Activated naive CD8-positive, alpha-beta T cell treated with anti-CD3 and anti-CD28 coated beads for 36 hours (primary cell): ENCODE results near the gene MICAL1. TPM values are rescaled to one million over a fixed set of nuclear protein-coding genes. Genes with fewer than 3 reads are reported as not detected.
"Not testable (repeated sequence)": the region's sequence is repeated elsewhere in the genome, so short reads cannot be mapped to it uniquely, and the experiment has no call there.

ENCODE experiments used
- DNase-seq: peaks from one replicate; pipeline ENCODE4 v3.0.0; 2021
- H3K27ac Mint-ChIP-seq: one replicate; pipeline ENCODE4 v1.8.0; 2022; ENCODE audit warnings: mild to moderate bottlenecking, moderate library complexity, mixed read lengths
- H3K27me3 Mint-ChIP-seq: one replicate; pipeline ENCODE4 v1.8.0; 2022; ENCODE audit warnings: mild to moderate bottlenecking, mixed read lengths
- H3K36me3 Mint-ChIP-seq: one replicate; pipeline ENCODE4 v1.8.0; 2021; ENCODE audit warnings: mild to moderate bottlenecking, mixed read lengths
- H3K4me1 Mint-ChIP-seq: one replicate; pipeline ENCODE4 v1.8.0; 2021; ENCODE audit warnings: mixed read lengths
- H3K4me3 Mint-ChIP-seq: one replicate; pipeline ENCODE4 v1.8.0; 2022; ENCODE audit warnings: mild to moderate bottlenecking, moderate library complexity, mixed read lengths
- H3K9me3 Mint-ChIP-seq: one replicate; pipeline ENCODE4 v1.8.0; 2022; ENCODE audit warnings: mixed read lengths
- total RNA-seq, 2 experiments: library from RNA; stranded (reverse); gene quantifications; one replicate each; pipeline ENCODE4 v1.2.3, GENCODE V29; 2021

The MICAL1 gene
- total RNA-seq, 2 experiments from 2014 or later = 21.2 to 23.5 TPM

DNA sequence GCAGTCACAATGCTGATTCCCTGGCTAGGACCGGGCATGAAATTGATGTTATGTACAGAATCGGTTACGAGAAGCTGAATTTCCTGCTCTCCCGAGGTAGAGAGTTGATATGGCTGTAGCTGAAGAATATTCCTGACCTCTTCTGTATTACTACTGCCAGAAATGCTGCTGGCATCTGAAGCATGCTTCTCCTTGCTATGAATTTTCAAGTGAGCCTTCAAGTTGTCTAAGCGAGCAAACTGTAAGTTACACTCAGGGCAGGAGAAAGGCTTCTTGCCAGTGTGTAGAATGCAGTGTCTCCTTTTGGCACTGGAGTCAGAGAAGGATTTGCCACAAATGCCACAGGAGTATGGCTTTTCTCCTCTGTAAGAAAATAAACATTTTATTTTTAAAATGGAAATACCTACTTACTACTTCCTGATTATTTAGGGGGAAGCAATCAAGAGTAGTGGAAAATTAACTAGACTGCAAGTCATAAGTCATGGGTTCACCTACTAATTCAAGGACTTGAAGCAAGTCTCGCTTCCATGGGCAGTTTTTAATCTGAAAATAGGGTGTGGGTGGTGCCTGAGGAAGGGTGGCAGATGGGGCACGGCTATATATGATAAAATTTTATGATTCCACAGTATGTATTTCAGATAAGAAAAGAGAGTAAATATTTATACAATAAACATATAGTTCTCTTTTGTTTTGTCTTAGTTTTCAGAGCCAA is 10.8 kb upstream of the MICAL1 start:
- DNase-seq = no peak
- no peaks in the 10 kb centered on the region for H3K27me3 Mint-ChIP-seq
- H3K27ac Mint-ChIP-seq = no peak overlapping the region
- H3K9me3 Mint-ChIP-seq = peaks cover 5% of the 10 kb centered on the region
- H3K4me3 Mint-ChIP-seq = no peak overlapping the region
- H3K36me3 Mint-ChIP-seq = peaks cover 51% of the 10 kb centered on the region
- H3K4me1 Mint-ChIP-seq = peaks cover 50% of the 10 kb centered on the region

DNA sequence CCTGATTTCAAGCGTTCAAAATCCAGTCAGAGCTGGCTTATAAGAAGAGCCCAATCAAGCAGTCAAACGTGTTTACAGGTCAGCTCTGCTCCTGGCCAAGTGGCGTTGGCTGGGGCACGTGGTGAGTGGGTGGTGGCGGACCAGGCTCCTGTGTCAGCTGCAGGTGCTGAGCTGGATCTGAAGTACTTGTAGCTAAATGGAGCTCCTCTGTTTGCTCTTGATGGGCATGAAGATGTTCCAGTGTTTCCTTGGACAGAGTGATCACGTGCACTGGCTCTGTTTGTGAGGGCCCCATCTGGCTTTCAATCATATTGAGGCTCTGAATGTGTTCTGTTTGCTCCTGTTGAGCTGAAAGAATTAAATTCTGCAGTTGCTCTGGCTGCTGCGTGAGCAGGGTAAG is 10.2 kb upstream of the MICAL1 start:
- Mint-ChIP-seq H3K27me3 (no peaks in the 10 kb centered on the region), H3K27ac (no peak overlapping the region), H3K4me1 (peaks cover 46% of the 10 kb centered on the region), H3K36me3 (peaks cover 52% of the 10 kb centered on the region), H3K9me3 (peaks cover 5% of the 10 kb centered on the region), H3K4me3 (no peak overlapping the region)
- DNase-seq = no peak

DNA sequence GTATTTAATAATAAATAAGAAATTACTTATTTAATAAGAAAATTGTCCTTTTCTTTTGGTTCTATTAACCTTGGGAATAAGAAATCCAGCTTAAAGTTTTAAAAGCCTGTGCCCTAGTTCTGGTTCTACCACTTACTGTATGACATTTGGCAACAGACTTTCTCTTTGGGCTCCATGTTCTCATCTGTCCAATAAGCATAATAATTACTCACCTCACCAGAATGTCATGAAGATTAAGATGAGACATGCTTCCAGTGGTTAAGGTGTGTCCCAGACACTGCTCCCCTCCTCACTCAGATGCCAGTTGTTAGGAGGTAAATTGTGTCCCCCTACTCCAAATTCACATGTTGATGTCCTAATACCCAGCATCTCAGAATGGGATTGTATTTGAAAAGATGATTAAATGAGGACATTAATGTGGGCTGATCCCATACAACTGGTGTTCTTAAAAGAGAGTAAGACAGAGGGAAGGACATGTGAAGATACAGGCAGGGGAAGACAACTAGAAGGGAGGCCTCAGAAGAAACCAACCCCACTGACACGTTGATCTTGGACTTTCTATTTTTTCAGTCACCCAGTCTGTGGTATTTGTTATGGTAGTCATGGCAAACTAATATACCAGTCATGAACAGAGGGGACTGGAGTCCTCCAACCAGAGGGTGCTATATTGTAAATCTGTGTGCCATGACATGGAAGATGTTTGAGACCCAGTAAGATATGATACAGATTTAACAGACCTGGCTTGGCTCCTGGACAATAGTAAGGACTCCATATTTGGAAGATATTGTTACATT is 6.4 kb upstream of the MICAL1 start:
- H3K9me3 Mint-ChIP-seq = peaks cover 5% of the 10 kb centered on the region
- no peaks in the 10 kb centered on the region for H3K27me3 Mint-ChIP-seq
- H3K4me3 Mint-ChIP-seq = no peak overlapping the region
- peaks cover 63% of the 10 kb centered on the region for H3K4me1 Mint-ChIP-seq
- DNase-seq = no peak
- H3K27ac Mint-ChIP-seq = peak overlapping the region; percentile 54
- peaks cover 49% of the 10 kb centered on the region for H3K36me3 Mint-ChIP-seq

DNA sequence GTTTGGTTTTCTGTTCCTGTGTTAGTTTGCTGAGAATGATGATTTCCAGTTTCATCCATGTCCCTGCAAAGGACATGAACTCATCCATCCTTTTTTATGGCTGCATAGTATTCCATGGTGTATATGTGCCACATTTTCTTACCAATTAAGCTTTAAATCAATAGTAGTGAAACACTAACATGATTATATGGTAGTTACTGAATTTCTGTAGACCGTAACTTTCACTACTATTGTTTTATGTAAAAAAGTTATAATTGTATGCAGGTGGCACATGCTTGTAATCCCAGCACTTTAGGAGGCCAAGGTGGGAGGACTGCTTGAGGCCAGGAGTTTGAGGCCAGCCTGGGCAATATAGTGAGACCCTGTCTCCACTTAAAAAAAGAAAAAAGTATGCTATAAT is 5.6 kb upstream of the MICAL1 start:
- peaks cover 68% of the 10 kb centered on the region for H3K4me1 Mint-ChIP-seq
- peaks cover 49% of the 10 kb centered on the region for H3K36me3 Mint-ChIP-seq
- DNase-seq, H3K9me3 Mint-ChIP-seq, H3K27me3 Mint-ChIP-seq, H3K4me3 Mint-ChIP-seq, H3K27ac Mint-ChIP-seq: not testable (repeated sequence)

DNA sequence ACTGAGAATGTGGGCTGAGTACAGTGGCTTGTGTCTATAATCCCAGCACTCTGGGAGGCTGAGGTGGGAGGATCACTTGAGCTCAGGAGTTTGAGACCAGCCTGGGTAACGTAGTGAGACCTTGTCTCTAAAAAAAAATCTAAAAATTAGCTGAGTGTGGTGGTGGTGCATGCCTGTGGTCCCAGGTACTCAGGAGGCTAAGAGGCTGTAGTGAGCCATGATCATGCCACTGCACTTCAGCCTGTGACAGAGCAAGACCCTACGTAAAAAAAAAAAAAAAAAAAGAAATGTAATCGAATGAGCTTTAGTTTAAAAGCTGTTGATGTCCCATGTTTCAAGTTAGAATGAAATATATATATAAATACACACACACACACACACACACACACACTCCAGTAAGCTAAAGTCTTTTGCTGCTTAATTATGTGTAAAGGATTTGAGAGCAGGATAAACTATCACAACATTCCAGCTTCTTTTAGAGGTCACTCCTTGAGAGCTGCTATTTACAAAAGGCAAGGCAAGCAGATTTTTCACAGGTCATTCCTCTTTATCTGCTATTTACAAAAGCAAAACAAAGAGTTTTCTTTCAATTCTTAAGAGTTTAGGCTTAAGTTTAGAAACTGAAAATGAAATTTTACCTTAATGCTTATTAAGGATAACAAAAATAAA is 4.7 kb upstream of the MICAL1 start:
- H3K4me3 Mint-ChIP-seq = no peak overlapping the region
- DNase-seq = no peak
- H3K27me3 Mint-ChIP-seq = no peaks in the 10 kb centered on the region
- peaks cover 43% of the 10 kb centered on the region for H3K36me3 Mint-ChIP-seq
- H3K4me1 Mint-ChIP-seq = peaks cover 59% of the 10 kb centered on the region
- peaks cover 5% of the 10 kb centered on the region for H3K9me3 Mint-ChIP-seq
- H3K27ac Mint-ChIP-seq = peak overlapping the region; percentile 29

DNA sequence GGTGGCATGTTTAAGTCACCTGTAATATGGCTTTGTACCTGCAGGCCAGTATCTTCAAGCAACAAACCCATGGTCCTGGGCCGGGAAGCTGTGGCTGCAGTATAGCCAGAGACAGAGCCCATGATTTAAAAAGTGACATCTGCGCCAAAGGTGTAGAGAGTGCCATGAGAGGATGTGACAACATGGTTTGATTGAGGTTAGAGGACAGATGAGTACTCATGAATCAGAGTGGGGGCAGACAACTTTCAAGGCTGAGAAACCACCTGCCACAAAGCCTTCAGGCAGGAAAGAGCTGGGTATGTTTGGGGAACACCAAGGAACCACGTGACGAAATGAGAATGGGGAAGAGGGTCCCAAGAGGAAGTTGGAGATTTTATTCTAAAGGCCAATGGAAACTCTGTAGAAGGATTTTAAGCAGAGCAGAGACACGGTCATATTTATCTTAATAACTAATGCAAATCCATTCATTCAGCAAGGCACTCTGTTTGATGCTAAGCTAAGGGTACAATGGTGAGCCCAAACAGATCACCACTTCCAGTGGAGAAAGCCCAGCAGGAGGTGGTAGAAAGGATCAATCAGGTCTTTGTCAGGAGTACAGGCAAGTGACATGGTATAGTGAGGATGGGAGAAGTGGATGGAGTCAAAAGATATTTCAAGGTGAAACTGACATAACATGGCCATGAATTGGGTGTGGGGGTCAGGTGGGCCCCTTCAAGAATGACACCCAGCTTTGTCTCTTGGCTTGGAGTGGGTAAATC is 3.4 kb upstream of the MICAL1 start:
- Mint-ChIP-seq H3K4me3 (no peak overlapping the region), H3K9me3 (peaks cover 5% of the 10 kb centered on the region)
- peak; percentile 43 for DNase-seq

DNA sequence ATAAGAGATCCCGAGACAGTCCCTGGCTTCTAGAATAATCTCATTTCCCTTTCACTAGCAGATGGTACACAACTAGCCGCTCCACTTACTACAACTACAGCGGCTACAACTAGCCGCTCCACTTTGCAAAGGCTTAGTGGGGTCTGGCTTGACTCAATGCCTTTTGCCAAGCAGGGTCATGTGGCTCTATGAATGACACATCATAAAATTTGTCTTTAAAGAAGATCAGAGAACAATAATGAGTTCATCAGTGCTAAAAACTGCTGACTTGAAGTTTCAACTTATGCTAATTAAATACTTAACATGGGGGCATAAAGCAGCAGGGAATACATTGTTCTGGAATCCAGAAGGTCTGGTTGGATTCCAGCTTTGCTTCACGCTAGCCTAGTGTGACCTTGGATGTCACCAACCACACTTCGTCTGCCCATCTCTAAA is 2.0 kb upstream of the MICAL1 start:
- Mint-ChIP-seq H3K4me1 (peaks cover 65% of the 10 kb centered on the region), H3K9me3 (peaks cover 5% of the 10 kb centered on the region), H3K27ac (no peak overlapping the region), H3K36me3 (peaks cover 26% of the 10 kb centered on the region), H3K27me3 (no peaks in the 10 kb centered on the region), H3K4me3 (no peak overlapping the region)
- no peak for DNase-seq

More for the DNA sequence above, 3.4 kb upstream of the MICAL1 start:
- peak overlapping the region; percentile 50 for H3K27ac Mint-ChIP-seq
- H3K36me3 Mint-ChIP-seq = peaks cover 34% of the 10 kb centered on the region
- H3K27me3 Mint-ChIP-seq = no peaks in the 10 kb centered on the region
- H3K4me1 Mint-ChIP-seq = peaks cover 62% of the 10 kb centered on the region

DNA sequence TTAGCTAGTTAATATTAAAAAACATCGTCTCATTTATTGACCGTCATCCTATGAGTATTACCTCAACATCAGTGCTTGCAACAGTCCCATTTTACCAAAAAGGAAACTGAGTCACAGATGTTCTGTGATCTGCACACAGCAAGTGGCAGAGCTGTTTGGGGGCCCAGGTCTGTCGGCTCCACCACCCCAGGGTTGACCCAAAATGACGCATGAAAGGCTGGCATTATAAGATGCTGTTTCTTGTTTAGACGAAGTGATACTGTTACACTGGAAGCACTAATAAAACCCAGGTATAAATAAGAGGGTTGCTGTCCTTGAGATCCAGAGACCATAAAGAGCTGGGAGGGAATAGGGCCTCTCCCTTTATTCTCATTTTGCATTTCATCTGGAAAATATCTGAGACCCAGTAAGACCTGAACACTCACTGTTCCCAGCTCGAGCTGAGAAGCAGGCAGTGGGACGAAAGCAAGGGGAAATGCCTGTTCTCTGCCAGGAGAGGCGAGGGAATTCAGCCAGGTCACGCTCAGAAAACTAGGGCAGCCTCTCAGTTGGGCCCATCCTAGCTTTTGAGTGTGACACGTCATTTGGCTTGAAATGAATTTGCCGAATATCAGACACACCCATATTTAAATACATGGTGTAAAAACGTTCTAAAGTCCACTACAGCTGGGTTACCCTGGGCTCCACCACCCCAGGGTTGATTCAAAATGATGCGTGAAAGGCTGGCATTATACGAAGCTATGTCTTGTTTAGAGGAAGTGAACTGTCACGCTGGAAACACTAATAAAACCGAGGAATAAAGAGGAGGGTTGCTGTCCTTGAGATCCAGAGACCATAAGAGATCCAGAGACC is 1.4 kb upstream of the MICAL1 start:
- Mint-ChIP-seq H3K4me1 (peaks cover 58% of the 10 kb centered on the region), H3K9me3 (peaks cover 2% of the 10 kb centered on the region), H3K4me3 (peak overlapping the region; percentile 34), H3K27ac (no peak overlapping the region), H3K36me3 (peaks cover 23% of the 10 kb centered on the region), H3K27me3 (no peaks in the 10 kb centered on the region)
- no peak for DNase-seq

DNA sequence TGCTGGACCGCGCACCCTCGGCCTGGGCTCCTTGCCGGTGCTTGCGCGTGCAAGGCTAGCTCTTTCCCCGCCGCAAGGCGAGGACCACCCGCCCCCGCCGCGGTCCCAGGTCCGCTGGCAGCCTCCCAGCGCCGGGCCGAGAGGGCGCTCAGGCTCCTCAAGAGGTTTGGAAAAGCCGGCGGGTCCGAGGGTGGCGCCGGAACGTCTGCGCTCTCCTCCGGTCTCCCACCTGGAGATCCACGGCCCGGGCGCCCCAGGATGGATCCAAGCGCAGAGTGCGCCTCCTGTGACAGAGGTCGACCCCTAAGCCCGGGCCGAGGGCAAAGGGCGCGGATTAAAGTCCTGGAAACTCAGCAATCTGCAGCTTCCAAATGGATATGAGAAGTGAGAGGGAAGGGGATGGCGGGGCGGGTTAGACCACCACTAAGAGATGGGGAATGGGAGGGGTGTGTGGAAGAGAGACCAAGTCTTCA is 575 bp upstream of the MICAL1 start:
- no peak for DNase-seq
- Mint-ChIP-seq H3K36me3 (peaks cover 21% of the 10 kb centered on the region), H3K4me3 (no peak overlapping the region), H3K27ac (no peak overlapping the region), H3K9me3 (no peaks in the 10 kb centered on the region), H3K4me1 (peaks cover 56% of the 10 kb centered on the region), H3K27me3 (no peaks in the 10 kb centered on the region)

DNA sequence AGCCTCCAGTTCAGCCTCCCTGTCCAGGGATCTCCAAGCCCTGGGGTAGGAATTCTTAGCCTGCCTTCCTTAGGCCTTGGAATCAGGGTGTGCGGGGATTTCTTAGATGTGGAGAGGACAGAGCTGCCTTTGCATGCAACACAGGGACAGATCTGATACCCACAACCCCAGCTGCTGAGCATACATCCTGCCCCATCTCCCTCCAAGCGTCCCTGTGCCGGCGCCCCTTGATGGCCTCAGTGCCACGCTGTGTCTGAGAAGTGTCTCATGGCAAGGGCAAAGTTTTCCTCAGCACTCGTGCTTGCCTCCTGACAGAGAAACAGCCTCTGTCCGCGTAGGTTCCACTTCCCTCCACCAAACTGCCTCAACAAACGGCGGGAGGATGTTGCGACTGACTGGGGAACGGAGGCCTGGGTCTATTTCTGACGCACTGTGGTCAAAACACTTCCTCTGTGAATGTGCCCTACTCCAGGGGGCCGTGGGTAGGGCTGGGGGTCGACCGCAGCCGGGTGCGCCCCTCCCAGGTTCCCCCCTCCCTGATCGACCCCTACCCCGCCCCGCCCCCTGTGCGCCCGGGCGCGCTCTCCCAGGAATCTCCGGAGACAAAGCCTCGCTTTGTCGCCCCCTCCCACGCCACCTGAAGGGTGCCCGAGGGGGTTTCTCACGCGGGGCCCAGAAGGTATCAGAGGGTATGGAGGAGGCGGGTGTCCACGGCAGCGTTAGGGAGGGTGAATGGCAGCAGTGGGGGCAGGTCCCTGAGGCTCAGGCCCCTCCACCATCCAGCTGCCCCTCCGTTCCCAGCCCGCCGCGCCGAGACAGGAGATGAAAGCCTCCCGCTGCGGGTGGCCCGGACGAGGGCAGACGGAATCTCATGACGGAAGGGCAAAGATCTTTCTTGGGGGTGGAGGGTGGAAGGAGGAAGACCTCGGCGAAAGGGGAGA is 806 bp downstream of the MICAL1 start:
- Mint-ChIP-seq H3K27me3 (no peaks in the 10 kb centered on the region), H3K27ac (peak overlapping the region; percentile 94), H3K4me1 (peaks cover 57% of the 10 kb centered on the region), H3K9me3 (no peaks in the 10 kb centered on the region), H3K36me3 (peaks cover 21% of the 10 kb centered on the region), H3K4me3 (peak overlapping the region; percentile 93)
- DNase-seq = peak; percentile 72

DNA sequence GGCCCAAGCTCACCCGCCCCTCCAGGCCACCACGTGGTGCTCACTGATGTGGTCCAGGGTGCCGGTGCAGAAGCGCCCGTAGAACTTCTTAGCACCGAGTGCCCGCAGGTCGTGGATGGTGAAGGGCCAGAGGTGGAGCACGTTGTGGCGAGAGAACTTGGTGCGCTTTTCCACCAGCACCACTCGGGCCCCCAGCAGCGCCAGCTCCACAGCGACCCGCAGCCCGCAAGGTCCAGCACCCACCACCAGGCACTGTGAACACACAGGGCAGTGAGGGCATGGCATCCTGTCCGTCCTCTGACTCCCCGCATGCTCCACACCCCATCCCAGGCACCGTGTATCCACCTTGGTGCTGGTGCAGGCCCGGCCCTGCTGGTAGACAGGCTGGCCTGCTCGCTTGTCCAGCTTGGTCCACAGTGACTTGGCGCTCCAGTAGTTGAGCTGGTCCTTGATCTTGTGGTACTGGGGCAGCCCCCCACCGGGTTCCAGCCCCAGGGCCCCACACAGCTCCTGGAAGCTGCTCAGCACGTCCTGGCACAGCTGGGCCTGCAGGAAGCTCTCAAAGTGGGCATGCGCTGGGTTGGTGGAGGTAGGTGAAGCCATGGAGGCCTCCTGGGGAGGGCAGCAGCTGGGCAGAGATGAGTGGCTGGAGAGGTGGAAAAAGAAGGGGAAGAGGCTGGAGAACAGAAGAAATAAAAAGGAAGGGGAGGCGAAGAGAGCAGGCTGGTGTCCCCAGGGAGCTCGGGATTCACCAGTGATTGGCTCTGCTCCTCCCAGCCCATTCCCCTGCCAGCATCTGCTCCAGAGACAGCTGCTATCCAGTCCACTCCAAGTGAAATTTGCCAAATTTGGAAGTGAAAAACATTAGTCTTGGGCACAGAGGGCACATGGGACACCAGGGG is 1.7 kb downstream of the MICAL1 start:
- Mint-ChIP-seq H3K27ac (peak overlapping the region; percentile 94), H3K4me1 (peaks cover 52% of the 10 kb centered on the region), H3K9me3 (no peaks in the 10 kb centered on the region), H3K4me3 (peak overlapping the region; percentile 93), H3K27me3 (no peaks in the 10 kb centered on the region), H3K36me3 (peaks cover 21% of the 10 kb centered on the region)
- no peak for DNase-seq

DNA sequence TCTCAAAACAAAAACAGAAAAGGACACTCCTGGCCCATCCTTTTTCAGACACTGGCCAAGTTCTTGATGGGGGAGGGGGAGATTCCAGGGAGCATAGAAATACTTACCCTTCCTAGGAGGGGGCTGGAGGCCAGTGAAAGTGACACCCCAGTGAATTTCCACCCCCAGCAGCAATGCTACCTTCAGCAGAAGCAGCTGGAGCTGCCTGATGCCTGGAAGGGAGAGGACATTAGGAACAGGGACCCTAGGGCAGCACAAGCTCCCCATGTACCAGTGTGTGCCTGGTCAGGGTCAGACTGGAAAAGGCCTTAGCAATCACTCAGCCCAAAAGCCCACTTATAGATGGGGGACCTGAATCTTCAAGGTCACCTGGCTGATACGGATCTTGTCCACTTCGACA is 2.4 kb downstream of the MICAL1 start:
- no peak overlapping the region for H3K27ac Mint-ChIP-seq
- H3K4me3 Mint-ChIP-seq = no peak overlapping the region
- H3K27me3 Mint-ChIP-seq = no peaks in the 10 kb centered on the region
- peaks cover 21% of the 10 kb centered on the region for H3K36me3 Mint-ChIP-seq
- no peaks in the 10 kb centered on the region for H3K9me3 Mint-ChIP-seq
- DNase-seq = no peak
- peaks cover 48% of the 10 kb centered on the region for H3K4me1 Mint-ChIP-seq
